Astrocyte (in vitro differentiated cells and primary cell): ENCODE measurements around the gene RASGRF1.

Experiments
- EZH2 ChIP-seq: IDR thresholded peaks from 2 replicates; pipeline ENCODE4 v1.6.1; 2012; ENCODE audit warnings: mild to moderate bottlenecking, low read length, inconsistent platforms; ENCODE audit not compliant: insufficient read depth
- TF ChIP-seq, protein P1 (sequence below): IDR thresholded peaks from 2 replicates; pipeline ENCODE4 v1.5.1; 2011; ENCODE audit warnings: low read depth, mild to moderate bottlenecking, inconsistent platforms, low read length, moderate library complexity; ENCODE audit not compliant: insufficient read depth

DNA sequence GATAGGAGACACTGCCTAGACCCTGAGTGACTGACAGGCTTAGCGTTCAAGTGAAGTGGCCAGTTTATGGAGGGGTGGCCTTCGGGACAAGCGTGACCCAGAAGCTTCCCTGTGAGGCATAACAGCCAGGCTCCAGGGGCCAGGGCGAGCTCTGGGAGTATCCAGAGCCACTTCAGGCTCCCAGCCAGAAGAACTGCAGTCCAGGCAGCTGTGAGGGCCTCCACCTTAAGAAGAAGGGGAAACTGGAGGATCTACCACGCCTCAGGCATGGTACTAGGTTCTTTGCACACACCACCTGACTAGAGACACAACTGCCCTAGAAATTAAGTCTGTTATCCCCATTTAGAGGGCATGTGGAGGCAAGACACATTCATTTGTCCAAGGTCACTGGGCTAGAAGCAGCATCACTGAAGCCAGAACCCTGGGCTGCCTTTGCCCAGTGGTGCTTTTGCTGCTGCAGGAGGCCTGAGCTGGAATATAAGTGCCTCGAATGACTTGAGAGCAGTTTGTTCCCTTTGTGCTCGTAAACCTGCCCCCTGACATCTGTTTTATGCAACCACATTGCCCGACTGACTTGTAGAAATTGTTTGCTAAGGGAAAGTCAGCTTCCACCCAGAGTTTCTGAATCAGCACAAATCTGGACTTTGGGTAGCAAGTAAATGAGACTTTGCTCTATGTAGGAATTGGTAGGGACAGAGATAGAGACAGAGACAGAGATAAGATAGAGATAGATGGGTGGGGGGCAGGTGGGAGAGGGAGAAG lies 23.3 kb downstream of the RASGRF1 start:
- TF ChIP-seq, protein P1, sequence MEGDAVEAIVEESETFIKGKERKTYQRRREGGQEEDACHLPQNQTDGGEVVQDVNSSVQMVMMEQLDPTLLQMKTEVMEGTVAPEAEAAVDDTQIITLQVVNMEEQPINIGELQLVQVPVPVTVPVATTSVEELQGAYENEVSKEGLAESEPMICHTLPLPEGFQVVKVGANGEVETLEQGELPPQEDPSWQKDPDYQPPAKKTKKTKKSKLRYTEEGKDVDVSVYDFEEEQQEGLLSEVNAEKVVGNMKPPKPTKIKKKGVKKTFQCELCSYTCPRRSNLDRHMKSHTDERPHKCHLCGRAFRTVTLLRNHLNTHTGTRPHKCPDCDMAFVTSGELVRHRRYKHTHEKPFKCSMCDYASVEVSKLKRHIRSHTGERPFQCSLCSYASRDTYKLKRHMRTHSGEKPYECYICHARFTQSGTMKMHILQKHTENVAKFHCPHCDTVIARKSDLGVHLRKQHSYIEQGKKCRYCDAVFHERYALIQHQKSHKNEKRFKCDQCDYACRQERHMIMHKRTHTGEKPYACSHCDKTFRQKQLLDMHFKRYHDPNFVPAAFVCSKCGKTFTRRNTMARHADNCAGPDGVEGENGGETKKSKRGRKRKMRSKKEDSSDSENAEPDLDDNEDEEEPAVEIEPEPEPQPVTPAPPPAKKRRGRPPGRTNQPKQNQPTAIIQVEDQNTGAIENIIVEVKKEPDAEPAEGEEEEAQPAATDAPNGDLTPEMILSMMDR, result no peak
- no peak for TF ChIP-seq EZH2
